Right lobe of liver (tissue), 6 donors: ENCODE measurements around the gene ATPAF1. TPM values are rescaled to one million over a fixed set of nuclear protein-coding genes. Genes with fewer than 3 reads are reported as not detected.
A peak's percentile ranks its signal among the peaks of the same experiment; 100 is the strongest.

ENCODE experiments used
- ATAC-seq, 4 donors: fragments of 200-7000 bp; cut with Tn5 transposase; one replicate each; pipeline ENCODE4 v1.9.1; 2020; ENCODE audit warnings: mild to moderate bottlenecking in 4 of 4, moderate library complexity in 4 of 4
- DNase-seq, 3 donors: peaks; one replicate each; pipeline ENCODE4 v3.0.0-alpha.2; 2020
- H3K27ac ChIP-seq, 3 donors: fragments of 200-600 bp; one replicate each; pipeline ENCODE4 v1.8.0; 2022
- H3K27me3 ChIP-seq, 2 donors: fragments of 200-600 bp; one replicate each; pipeline ENCODE4 v1.8.0; 2022
- H3K36me3 ChIP-seq, 4 donors: fragments of 200-600 bp; sonication (generic) in 1 of 4; one replicate each; pipeline versions ENCODE4 v1.5.1 to v1.8.0; 2017 to 2022; ENCODE audit warnings: control low read depth in 1 of 4
- H3K4me1 ChIP-seq, 4 donors: fragments of 200-600 bp; sonication (generic) in 1 of 4; one replicate each; pipeline versions ENCODE4 v1.5.1 to v1.8.0; 2017 to 2022; ENCODE audit warnings: control low read depth in 1 of 4
- H3K4me3 ChIP-seq, 3 donors: fragments of 200-600 bp; one replicate each; pipeline ENCODE4 v1.8.0; 2022
- H3K9me3 ChIP-seq, 4 donors: fragments of 200-600 bp; sonication (generic) in 1 of 4; one replicate each; pipeline versions ENCODE4 v1.5.1 to v1.8.0; 2017 to 2022; ENCODE audit warnings: control low read depth in 1 of 4
- CTCF ChIP-seq, 4 donors: fragments of 200-600 bp in 3 of 4; fragments of 450-650 bp in 1 of 4; IDR thresholded peaks; one replicate each; pipeline versions ENCODE4 v1.5.1 to v1.8.0; 2016 to 2022; ENCODE audit warnings: antibody characterized with exemption in 4 of 4, mild to moderate bottlenecking in 2 of 4
- POLR2A ChIP-seq: fragments of 450-650 bp; IDR thresholded peaks from one replicate; pipeline ENCODE4 v1.6.1; 2017; ENCODE audit warnings: antibody characterized with exemption, mild to moderate bottlenecking
- WGBS: methylation state at CpG from one replicate; pipeline ENCODE4 v1.1.6; 2018; ENCODE audit warnings: low coverage, low lambda C conversion rate; ENCODE audit not compliant: insufficient coverage; ENCODE audit errors: missing lambda C conversion rate; 5-methylcytosine and 5-hydroxymethylcytosine counted together
- intact Hi-C, 2 donors: fragments of 100-400 bp; cut with DNase I; formaldehyde crosslinking; loops; one replicate each; pipeline versions ENCODE4 v1.11.2 to v1.14.1; 2022
- total RNA-seq, 6 experiments: library from RNA; depleted of rRNA in 2 of 6; stranded (reverse); fragments of >200 nt in 2 of 6; fragmentation: NEBNext Ultra II Directional in 3 of 6; extraction: Animal tissue kit (Norgen Biotek cat#: 25700) in 3 of 6; gene quantifications; one replicate each; pipeline versions ENCODE4 v1.1.0 to v1.2.4, GENCODE V29; 2016 to 2023
- donor health status: DM: no; HTN: yes; CAD: no.
- donor health status: DM: no; HTN: no; CAD: no.
- donor health status: DM: no; HTN: no; CAD: no.
- donor health status: DM: no; HTN: yes; CAD: no.
- donor health status: DM: no; HTN: yes; CAD: no.

The ATPAF1 gene
- total RNA-seq, 6 experiments from 2014 or later = 34.9 to 57.1 (median 42.1) TPM

GRCh38 chr1:46689356-46689755 lies 21.2 kb upstream of the ATPAF1 start:
- ATAC-seq = no peak
- H3K4me3 ChIP-seq = no peak overlapping the region
- TF ChIP-seq CTCF (IDR thresholded peaks at IDR 0.05) = no peak
- no peak for TF ChIP-seq POLR2A
- no peak overlapping the region for H3K27ac ChIP-seq
- H3K27me3 ChIP-seq = no peaks in the 10 kb centered on the region
- 79% methylated on average over 2 of the region's 2 CpGs for WGBS
- peaks cover 4 to 61% (median 18%) of the 10 kb centered on the region in 4 donors for H3K36me3 ChIP-seq
- DNase-seq = no peak
- no peaks in the 10 kb centered on the region for H3K9me3 ChIP-seq
- H3K4me1 ChIP-seq = peaks cover 0 to 10% (median 3%) of the 10 kb centered on the region in 4 donors
- intact Hi-C loops = no loop called here

GRCh38 chr1:46687921-46688509 lies 19.9 kb upstream of the ATPAF1 start:
- intact Hi-C loops = no loop called here
- Histone ChIP-seq H3K9me3 (no peaks in the 10 kb centered on the region), H3K4me3 (no peak overlapping the region), H3K36me3 (peaks cover 4 to 74% (median 30%) of the 10 kb centered on the region in 4 donors), H3K4me1 (peaks cover 0 to 10% (median 3%) of the 10 kb centered on the region in 4 donors), H3K27me3 (no peaks in the 10 kb centered on the region), H3K27ac (peak overlapping the region in 1 of 3 donors; percentile 20)
- ATAC-seq (peak in 1 of 4 donors; percentile 23), DNase-seq (no peak)
- WGBS = 75% methylated on average over 9 of the region's 9 CpGs
- TF ChIP-seq POLR2A (no peak), CTCF (IDR thresholded peaks at IDR 0.05) (no peak)

- Histone ChIP-seq H3K27ac (peak overlapping the region in 1 of 3 donors; percentile 20), H3K4me1 (peaks cover 0 to 11% (median 3%) of the 10 kb centered on the region in 4 donors), H3K36me3 (peaks cover 4 to 78% (median 33%) of the 10 kb centered on the region in 4 donors), H3K27me3 (no peaks in the 10 kb centered on the region), H3K4me3 (no peak overlapping the region), H3K9me3 (no peaks in the 10 kb centered on the region)
- WGBS = 56% methylated on average over 2 of the region's 2 CpGs
- ATAC-seq (peak; percentile 75 to 95 (median 82)), DNase-seq (peak; percentile 86 to 91 (median 88))
- TF ChIP-seq CTCF (IDR thresholded peaks at IDR 0.05) (no peak), POLR2A (no peak)
- intact Hi-C loops = no loop called here
These were observed 19.0 kb upstream of the ATPAF1 start for GRCh38 chr1:46687093-46687659.

- no peak for ATAC-seq
- 31% methylated on average over 1 of the region's 1 CpG for WGBS
These were observed 18.1 kb upstream of the ATPAF1 start for GRCh38 chr1:46686255-46686654.

GRCh38 chr1:46684670-46685069 lies 16.5 kb upstream of the ATPAF1 start:
- Histone ChIP-seq H3K4me1 (peaks cover 0 to 20% (median 3%) of the 10 kb centered on the region in 4 donors), H3K27ac (no peak overlapping the region), H3K27me3 (no peaks in the 10 kb centered on the region), H3K9me3 (no peaks in the 10 kb centered on the region), H3K36me3 (peaks cover 4 to 57% (median 31%) of the 10 kb centered on the region in 4 donors), H3K4me3 (no peak overlapping the region)
- DNase-seq (no peak), ATAC-seq (no peak)
- WGBS = 100% methylated on average over 2 of the region's 2 CpGs
- intact Hi-C loops = no loop called here
- TF ChIP-seq POLR2A = no peak
- no peak for TF ChIP-seq CTCF (IDR thresholded peaks at IDR 0.05)

More at GRCh38 chr1:46686255-46686654, 18.1 kb upstream of the ATPAF1 start:
- Histone ChIP-seq H3K4me1 (peaks cover 0 to 20% (median 3%) of the 10 kb centered on the region in 4 donors), H3K27ac (no peak overlapping the region), H3K27me3 (no peaks in the 10 kb centered on the region), H3K4me3 (no peak overlapping the region), H3K9me3 (no peaks in the 10 kb centered on the region), H3K36me3 (peaks cover 4 to 71% (median 31%) of the 10 kb centered on the region in 4 donors)
- intact Hi-C loops = no loop called here
- DNase-seq = no peak
- TF ChIP-seq POLR2A = no peak
